Measurements from ENCODE around the gene GARNL3.

The GARNL3 gene

DNA sequence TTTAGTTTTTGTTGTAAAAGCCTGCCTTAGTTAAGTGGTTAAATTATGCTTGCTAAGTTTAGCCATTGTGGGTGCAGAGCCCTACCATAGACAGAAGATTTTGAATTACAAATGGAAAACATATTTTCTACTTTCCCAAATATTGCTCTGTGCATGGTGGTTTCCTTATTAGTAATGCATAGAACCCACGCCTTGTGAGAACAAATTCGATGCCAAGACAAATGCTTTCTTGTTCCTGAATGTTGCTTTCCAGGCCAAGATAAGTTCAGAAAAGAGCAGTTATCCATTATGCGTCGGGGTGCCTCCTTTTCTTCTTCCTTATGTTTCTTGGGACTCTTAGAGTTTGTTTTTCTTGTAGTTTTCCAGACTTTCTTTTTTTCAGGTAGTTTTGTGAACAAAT lies 31.0 kb upstream of the GARNL3 start:
- no peak for DNase-seq (ENCODE audit: low read depth)

DNA sequence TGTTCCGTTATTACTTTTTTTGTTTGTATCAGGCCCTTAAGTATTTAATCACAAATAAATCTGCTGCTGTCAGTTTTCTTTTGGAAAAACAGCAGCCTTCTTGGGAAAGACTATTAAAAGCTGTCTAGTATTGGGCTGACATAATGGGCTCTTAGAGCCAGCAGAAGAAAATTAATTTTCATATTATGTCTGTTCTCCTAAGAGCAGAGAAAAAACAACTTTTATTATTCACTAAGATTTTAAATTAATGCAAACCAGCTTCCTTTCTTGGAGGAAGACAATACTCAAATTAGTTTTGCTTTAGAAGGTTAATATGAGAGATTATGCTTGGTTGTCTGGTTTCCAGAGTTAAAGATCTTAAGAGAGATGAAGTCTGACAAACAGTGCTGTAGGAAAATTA lies 30.6 kb upstream of the GARNL3 start:
- DNase-seq (ENCODE audit: low read depth): no peak

DNA sequence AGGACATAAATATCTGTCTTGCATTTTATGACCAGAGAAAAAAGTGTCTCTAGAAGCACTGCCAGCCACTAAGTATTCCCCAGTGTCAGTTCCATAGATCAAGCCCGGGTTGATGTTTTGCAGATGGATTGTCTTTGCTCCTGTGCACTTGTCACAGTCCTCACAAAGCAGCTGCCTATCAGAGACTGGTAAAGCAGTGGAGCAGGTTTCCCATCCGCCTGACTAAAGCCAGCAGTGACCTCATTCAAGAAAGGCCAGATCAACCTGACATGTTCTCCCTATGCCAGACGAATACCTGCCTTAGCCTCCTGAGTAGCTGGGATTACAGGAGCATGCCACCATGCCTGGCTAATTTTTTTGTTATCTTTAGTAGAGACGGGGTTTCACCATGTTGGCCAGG lies 26.8 kb upstream of the GARNL3 start:
- DNase-seq (ENCODE audit: low read depth): no peak

DNA sequence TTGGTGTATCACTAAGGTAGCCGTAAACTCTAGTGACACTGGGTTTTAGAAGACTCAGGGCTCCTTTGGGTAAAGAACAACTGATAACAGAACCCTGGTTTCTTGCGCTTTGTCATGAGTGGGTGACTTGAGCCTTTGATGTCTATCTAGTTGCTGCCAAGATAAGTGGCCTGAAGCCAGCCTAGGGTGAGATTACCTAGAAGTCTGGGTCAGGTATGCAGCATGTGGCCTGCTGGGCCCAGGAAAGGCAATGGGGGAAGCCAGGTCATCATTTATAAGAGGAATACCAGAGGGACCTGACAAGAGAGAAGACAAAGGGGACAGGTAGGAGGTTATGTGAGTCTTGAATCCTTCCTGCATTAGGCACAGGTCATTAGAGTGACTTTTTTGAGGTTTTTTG lies 23.2 kb upstream of the GARNL3 start:
- no peak for DNase-seq (ENCODE audit: low read depth)

DNA sequence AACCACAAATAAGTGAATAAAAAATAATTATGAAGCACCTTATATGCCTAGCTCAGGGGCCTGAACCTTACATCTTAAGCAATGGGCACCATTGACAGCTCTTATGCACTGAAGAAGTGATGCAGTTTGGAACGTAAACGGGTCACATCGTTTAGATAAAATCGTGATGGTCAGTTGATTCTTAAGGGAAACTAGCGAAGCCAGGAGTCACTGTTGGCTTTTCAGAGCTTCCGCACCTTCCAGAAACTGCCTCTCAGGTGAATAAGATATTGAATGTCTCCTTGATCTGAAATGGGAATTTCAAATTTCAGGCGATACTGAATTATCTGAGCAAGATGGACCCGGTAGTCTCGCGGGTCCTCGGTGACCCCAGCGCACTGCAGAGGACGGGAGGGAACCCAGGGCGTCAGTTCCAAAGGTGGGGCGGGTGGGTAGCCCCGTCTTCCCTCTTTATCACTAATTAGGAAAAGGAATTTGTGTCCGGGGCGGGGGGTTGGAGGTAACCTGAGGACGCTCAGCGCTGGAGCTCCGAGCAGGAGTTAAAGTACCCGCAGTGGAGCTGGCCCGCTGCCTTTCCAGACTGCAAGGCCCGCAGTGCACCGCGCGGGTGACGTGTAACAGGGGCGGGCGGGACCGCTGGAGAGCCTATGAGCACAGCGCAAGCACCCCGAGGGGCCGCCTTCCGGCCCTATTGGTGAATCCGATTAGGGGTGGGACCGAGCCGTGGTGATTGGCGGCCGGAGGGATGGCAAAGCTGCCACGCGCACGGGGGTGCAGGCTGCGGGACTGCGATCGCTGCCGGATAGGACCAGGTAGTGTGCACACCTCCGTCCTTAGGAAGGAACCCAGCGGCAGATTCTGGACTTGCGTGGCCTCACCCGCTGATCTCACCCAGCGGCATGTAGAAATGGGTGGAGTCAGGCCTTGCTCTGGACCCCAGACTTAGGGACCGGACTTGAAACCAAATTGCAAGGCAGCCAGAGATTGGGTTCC lies 19.7 kb upstream of the GARNL3 start:
- DNase-seq (ENCODE audit: low read depth): peak; percentile 94

DNA sequence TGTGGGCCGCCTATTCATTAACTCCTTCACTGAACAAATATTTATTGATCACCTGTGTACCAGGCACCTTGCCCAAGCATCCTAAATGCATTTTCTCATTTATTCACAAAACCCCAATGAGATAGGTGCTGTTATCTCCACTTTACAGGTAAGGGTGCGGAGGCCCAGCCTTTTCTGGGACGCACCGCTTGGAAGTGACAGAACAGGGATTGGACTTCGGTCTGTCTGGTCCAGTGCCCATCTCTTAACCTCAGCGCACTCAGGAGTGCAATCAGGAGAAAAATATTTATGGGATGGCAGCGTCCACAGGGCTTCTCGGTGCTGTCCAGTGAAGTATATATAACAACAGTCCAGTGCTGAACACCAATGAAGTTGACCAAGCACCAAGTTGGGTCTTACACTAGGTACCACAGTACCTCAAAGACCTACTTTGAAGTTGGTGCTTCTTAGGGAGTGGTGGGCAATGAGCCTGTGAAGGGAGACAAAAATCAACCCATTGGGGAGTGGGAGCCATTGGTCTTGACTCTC lies 18.9 kb upstream of the GARNL3 start:
- no peak for DNase-seq (ENCODE audit: low read depth)

DNA sequence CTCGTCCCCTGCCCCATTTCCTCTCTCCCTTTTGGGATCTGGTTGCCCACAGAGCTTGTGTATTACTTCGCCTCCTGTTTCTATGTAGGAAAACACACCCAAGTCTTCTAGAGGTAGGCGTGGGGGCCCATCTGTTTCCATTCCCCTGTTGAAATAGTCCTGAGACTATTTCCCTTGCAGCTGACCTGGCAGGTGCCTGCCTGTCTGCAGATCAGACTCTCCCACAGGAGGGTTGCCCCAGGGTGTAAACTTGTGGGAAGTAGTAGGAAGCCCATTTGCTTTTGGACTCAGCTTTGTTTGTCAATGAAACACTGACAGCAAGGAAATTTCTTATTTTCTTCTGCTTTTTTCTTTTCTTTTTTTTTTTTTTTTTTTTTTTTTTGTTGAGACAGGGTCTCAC lies 16.3 kb upstream of the GARNL3 start:
- DNase-seq (ENCODE audit: low read depth): no peak

DNA sequence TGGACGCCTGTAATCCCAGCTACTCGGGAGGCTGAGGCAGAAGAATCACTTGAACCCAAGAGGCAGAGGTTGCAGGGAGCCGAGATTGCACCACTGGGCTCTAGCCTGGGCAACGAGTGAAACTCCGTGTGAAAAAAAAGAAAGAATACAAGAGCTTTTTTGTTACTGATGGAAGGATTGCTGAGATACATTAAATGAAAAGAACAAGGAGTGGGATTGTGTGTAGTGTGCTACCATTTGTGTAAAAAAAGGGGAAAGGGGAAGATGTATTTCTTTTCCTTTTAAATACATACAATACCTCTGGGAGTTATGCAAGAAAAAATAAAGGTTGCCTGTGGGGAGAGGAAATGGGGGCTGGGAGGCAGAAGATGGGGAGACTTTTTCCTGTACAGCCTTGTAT lies 14.7 kb upstream of the GARNL3 start:
- DNase-seq (ENCODE audit: low read depth): no peak

DNA sequence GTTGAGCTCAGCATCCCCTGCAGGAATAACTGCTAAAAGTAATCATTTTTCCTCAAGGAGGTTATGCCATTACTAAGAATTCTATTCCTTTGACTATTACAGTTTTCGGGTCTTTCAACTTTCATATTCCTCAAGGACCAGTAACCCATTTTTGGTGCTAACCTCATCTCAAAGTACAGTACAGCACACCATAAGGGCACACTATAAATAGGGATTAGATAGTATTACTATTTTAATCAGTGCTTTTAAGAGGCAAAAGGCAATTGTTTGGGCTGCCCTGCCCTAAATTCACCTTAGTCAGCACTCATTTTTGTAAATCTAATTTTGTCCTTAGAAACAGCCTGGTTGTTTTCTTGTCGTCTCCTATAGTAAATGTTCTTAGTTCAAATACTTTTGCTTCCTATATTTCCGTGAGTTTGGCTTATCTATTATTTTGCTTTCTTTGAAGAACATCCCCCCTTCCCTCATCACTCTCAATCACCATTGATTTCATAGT lies 13.6 kb upstream of the GARNL3 start:
- no peak for DNase-seq (ENCODE audit: low read depth)

DNA sequence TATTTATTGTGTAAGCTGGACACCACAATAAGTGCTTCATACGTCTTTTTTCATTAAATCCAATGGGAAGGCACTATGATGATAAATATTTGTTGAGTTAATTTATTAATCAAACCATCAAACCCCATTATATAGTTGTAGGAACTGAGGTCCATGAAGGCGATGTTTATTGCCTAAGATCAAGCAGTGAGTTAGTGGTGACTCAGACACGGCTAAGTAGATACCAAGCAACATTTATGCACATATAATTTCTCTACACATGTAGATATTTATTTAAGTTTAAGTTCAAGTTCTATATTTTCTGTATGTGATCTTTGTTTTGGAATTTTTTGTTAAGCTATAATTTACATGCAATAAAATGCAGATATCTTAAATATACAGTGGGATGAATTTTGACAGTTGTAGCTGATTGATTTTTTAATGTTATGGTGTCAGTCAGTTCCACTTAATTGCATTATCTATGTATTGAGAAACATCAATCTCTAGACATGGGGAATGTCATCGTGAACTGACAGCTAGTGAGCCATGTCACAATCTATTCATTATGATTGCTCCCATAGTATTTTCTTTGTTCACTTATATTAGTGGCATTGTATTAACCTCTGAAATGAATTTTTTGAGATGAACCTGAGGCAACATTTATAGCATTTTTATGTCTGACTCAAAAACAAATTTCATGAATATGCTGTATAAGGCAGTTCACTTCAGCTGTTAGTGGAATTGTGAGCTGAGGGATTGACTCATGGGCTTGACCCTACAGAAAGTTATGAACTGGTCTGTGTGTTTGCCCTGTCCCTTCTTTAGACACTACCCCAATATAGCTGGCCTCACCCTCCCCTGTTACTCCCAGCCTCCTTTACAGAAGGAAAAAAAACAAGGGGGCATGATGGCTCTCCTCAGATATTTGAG lies 11.9 kb upstream of the GARNL3 start:
- no peak for DNase-seq (ENCODE audit: low read depth)

DNA sequence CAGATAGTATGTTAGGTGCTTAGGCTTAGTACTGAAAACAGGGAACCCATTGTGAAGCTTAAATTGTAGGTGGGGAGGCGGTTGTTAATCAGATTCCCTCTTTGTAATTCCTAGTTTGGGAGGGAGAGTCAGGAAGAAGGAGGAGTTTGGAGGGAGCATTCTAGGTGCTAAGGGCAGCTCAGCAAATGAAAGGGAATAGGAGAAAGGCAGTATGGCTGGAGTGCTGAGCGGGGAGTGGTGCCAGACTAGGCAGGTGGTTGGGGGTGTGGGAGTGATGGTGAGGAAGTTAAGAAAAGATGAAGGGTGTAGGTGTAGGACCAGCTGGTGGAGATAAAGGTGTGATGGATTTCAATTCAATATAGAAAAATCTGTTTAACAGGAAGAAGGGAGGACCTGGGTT lies 11.1 kb upstream of the GARNL3 start:
- no peak for DNase-seq (ENCODE audit: low read depth)

DNA sequence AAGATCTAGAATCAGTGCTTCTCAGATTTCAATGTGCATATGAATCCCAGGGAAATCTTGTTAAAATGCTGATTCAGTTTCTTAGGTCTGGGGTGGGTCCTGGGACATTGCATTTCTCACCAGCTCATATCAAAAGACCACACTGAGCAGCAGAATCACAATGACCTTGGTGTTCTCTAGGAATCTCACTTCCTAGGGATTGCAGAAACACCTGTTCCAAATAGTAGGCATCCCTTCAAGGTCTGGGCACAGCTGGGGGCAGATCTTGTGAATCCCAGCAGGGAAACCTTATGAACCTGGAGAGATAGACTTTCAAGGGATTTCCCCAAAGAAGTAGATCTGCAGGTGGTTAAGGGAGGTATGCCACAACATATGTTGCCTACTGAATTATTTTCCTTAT lies 8.9 kb upstream of the GARNL3 start:
- DNase-seq (ENCODE audit: low read depth): no peak

DNA sequence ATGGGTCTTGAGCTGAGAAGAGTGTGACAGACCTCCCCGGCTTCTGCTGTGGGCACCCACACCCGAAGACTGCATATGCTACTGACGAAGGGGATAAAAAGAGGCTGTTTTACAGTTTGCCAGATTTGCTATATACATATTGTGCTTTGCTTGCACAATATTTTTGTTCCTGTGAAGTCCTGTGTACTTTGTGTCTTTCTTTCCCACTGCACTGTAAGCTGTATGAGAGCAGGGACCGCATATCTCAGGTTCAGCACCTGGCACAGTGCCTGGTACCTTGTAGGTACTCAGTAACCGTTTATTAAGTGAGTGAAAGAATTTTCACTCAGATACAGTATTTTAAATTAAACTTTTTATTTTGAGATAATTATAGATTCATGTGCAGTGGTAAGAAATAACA lies 8.2 kb upstream of the GARNL3 start:
- DNase-seq (ENCODE audit: low read depth): no peak

DNA sequence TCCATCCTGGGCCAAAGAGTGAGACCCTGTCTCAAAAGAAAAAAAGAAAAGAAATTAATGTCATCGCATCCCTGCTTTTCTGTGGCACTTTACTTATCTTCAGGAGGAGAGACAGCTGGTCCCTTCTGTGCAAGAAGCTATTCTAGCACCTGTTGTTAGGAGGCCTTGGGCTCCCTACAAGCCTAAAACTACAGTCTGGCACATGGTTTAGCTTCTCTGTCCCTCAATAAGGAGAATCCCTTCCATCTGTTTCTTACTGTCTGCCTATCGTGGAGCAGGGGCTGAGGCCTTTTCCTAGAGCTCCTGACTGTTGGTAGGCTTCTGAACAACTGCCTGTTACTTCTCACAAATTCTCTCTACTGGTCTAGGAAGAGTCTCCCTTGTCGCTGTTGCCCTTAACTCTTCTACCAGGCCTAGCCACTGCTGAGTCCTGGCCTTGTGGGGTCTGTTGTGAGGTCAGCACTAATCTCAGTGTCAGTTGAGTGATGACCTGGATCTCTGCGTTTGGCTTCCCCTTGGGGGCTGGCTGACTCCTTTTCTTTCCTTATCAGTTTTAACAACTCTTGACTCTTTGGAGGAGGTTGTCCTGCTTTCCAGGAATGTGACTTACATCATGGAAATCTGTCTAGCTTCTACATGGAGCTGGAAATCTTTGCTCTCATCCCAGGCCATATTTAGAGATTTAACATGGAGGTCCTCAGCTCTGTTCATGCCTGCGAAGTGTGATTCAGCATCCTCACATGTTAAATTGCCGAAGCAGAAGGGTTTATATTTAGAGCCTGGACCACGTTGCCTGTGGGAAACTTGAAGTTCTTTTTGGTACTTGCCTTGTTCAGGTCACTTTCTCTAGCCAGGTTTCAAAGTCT lies 5.7 kb upstream of the GARNL3 start:
- no peak for DNase-seq (ENCODE audit: low read depth)

DNA sequence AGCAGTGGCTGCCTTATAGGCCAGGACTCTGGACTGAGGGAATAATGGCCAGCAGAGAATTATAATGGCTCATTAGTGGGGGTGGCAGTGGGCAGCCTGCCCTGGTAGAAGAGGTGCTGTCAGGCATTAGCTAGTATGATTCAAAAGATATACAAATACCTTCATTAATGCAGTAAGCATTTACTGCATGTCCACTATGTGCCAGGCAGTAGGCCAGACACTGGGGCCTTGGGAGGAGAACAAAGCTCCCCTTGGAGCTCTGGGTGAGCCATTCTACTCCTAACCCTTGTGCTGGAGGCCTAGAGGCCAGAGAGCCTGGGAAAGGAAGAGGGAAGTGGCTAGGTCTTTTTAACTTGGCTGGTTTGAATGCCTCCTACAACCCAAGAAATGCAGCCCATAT lies 2.0 kb upstream of the GARNL3 start:
- DNase-seq (ENCODE audit: low read depth): no peak

DNA sequence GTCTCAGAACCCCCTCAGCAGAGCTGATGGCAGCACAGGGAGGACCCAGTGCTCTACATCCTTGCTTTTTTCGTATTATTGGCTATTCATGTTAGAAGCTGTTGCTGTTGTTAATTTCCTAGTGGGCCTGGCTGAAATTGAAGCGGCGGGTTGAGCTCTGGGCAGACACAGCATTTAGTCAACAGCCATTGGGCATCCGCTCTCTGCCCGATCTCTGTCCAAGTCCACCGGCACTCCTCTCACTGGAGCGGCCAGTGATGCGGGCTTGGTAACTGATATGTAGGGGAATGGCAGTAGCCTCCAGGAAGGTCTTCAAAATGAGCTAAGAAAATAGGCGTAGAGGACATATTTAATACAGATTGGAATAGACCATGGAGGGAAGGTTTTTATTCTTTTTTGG lies 1.3 kb upstream of the GARNL3 start:
- DNase-seq (ENCODE audit: low read depth): no peak

DNA sequence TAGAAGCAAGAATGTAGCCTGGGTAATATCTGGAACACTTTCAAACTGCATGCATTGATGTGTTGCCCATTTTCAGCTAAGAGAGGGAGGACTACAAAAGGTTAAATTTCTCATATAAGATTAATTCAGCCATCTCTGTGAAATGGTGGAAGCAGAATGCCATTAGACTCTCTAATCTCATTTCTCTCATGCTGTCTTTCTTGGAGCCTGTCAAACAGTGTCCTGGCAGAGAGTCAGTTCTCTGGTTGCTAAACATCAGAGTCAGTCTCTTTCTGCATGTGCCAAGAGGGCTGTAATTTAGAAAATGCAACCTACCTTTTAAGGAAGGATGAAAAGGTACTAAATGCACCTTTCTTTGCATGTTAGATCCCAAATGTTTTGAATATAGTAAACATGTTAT lies 910 bp upstream of the GARNL3 start:
- DNase-seq (ENCODE audit: low read depth): no peak

DNA sequence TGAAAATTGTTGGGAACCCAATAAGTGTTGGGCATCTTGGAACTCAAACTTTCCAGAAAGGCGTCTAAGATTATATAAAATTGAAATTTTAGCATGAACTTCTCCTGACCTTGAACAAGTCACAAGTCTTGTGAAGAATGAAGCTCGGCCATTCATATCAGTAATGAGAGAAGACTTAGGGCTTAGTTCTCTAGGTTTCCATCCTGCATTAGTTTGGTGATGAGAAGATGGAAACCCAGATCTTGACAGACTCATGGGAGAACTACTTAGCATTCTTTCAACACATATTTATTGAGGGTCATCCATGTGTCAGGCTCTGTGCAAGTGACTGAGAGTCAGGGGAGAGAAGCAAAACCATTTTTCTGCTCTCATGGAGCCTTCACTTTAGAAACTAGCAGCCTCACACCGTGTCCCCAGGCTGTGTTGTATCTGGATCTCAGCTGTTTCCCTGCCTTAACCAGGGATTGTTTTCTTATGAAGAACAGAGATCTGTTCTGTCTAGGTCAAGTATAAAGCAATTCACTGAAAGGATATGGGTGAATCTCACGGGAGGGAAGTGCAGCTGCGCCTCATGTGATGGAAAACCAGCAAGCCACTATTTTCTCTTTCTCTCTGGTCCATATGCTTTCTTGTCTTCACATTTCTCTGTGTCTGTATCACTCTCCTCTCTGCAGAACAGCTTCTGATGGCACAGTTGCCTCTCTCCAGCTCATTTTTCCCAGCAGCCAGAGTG lies 3.4 kb downstream of the GARNL3 start:
- no peak for DNase-seq (ENCODE audit: low read depth)

DNA sequence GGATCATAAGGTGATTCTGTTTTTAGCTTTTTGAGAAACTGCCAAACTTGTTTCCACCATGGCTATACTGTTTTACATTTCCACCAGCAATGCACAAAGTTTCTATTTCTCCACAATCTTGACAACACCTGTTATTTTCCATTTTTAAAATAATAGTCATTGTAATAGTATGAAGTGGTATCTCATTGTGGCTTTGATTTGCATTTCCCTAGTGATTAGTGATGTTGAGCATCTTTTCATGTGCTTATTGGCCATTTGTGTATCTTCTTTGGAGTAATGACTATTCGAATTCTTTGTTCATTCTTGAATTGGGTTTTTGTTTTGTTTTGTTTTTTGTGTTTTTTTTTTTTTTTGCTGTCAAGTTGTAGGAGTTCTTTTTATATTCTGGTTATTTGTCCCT lies 4.9 kb downstream of the GARNL3 start:
- no peak for DNase-seq (ENCODE audit: low read depth)

DNA sequence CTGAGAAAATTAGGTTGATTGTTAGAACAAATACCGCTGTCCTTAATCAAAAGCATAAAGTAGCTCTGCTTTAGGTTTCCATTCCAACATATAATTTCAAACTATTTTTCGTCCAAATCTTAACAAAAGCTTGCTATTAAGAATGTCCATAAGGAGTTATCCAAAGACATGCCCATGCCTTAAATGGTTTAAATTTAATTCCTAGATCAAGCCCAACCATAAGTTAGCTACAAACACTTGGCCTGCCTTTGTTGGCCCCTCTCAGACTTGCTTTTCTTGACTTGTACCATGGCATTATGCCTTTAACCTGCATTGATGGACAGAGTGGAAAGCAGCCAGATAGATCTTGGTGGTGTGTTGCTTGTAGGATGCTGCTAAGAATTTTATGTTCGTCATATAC lies 8.8 kb downstream of the GARNL3 start:
- DNase-seq (ENCODE audit: low read depth): no peak

DNA sequence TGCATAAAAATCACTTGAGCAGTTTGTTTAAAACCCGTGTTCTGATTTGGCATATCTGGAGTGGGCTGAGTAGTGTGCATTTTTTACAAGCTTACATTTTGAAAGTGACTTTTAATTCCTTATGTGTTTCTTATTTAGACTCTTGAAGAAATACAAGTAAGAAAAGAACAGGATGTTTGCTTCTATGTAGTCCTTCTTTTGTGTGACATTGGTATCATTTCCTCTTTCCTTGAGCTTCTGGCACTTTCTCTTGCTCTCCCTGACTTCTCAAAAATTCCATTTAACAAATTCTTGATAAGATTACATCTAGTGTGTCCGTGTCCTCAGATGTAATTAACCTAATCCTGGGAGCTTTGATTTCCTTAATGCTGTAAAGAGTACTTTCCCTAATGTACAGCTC lies 12.5 kb downstream of the GARNL3 start:
- no peak for DNase-seq (ENCODE audit: low read depth)
